Muscle of arm (tissue), 12 donors: ENCODE measurements around the gene COG1. TPM values are rescaled to one million over a fixed set of nuclear protein-coding genes. Genes with fewer than 3 reads are reported as not detected.

Source experiments
- DNase-seq: peaks from one replicate; pipeline ENCODE4 v3.0.0-alpha.2; 2013
- polyA plus RNA-seq, 12 donors: library from polyadenylated mRNA; unstranded; fragments of 120-200 nt; gene quantifications; one replicate each; pipeline ENCODE4 v1.2.1, GENCODE V29; 2013; ENCODE audit not compliant: insufficient read length in 12 of 12

The COG1 gene
- polyA plus RNA-seq, 12 donors: 22.4 to 54.9 (median 32.4) TPM; not detected in 1

DNA sequence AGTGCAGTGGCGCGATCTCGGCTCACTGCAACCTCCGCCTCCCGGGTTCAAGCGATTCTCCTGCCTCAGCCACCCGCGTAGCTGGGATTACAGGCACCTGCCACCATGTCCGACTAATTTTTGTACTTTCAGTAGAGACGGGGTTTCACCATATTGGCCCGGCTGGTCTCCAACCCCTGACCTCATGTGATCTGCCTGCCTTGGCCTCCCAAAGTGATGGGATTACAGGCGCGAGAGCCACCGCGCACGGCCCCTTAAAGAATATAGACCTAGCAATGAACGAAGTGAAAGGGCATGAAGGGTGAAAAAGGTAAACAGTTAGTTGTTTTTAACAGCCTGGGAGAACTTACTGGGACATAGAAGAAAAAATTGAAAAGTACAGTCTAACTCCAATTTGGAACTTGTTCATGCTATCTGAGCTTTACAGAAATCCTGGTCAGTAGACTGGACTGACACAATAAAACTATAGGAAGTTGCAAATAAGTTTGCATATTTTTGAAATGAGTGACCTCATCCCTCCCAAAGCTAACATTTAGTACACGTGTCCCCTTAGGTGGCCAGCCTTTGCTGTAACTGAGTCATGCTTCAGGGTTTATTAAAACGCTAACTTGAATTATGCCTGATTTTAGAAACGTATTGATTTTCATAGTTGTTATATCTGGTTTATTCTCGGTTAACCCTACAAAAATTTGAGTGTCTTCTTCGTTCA lies 1.8 kb downstream of the COG1 start:
- DNase-seq: no peak

DNA sequence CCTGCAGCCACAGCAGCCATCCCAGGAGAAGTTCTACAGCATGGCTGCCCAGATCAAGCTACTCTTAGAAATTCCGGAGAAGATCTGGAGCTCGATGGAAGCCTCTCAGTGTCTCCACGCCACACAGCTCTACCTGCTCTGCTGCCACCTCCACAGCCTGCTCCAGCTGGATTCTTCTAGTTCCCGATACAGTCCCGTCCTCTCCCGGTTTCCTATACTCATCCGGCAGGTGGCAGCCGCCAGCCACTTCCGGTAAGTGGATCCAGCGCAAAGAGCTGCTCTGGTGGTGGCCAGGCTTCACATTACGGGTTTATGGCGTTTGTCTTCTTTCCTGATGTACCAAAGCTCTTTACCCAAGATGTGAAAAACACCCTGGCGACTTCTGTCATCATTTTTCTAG lies 3.6 kb downstream of the COG1 start:
- no peak for DNase-seq

DNA sequence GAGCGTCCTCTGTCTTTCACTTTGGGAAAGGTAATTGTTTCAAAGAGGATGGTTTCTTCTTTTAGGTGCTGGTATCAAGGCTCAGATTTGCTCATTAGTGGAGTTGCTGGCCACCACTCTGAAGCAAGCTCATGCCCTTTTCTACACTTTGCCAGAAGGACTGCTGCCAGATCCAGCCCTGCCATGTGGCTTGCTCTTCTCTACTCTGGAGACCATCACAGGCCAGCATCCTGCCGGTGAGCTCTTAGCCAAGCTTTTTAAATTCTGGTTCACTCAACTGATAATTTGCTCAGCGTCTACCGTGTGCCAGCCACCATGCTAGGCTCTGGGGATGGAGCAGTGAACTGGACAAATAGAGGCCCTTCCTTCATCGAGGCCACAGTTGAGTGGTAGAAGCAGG lies 4.3 kb downstream of the COG1 start:
- no peak for DNase-seq

DNA sequence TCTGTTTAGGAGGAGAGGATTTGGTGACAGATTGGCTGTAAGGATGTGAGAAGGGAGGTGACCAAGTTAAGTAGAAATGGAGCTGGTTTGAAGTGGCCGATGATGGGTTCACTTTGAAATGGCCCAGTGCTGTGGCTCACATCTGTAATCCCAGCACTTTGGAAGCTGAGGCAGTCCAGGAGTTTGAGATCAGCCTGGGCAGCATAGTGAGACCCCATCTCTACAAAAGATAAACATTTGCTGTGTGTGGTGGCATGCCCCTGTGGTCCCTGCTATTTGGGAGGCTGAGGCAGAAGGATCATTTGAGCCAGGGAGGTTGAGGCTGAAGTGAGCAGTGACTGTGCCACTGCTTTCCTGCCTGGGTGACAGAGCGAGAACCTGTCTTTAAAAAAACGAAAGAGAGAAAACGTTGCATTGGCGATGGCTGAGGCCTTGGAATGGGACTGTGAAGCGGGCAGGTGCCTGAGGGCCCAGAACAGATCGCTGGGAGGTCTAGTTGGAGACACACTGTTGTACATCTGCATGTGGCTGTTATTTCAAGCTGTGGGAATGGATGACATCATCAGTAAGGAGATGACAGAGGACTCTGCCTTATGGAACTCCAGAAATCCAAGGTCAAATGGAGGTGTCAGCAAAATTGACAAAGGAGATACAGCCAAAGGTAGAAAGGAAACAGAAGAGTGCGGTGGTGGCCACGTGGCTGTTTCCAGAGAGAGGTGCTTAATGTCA lies 5.5 kb downstream of the COG1 start:
- no peak for DNase-seq

DNA sequence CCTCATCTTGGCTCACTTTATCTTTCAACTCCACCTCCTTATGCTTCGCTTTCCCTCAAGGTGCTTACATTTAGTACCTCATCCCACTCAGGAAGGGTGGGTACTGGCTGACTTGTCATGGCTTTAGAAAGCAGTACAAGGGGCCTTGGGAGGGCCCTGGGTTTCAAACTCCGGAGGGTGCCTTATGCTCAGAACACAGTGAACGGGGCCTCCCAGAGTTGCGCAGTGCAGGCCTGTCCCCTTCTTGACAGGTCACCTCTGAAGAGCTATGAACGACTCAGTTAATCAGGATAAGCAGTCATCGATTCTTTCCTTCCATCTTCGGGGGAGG lies 6.0 kb downstream of the COG1 start:
- no peak for DNase-seq

DNA sequence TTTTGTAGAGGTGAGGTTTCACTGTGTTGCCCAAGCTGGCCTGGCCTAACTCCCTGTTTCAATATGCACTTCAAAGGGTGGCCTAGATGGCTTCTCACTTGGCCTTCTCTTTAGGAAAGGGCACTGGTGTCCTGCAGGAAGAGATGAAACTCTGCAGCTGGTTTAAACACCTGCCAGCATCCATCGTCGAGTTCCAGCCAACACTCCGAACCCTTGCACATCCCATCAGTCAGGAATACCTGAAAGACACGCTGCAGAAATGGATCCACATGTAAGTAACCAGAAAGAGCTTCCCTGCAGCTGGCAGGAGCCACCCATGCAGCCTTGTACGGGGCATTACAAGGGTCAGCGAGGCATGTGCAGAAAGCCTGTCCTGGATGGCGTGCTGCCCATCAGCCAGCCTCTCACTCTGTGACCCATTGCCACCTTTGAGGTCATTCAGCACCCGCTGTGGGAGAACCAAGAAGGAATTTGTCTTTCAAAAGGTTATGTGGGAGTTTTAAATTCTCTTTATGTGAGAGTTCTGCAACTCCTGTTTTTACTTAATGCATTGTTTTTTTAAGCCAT lies 7.0 kb downstream of the COG1 start:
- DNase-seq: no peak

DNA sequence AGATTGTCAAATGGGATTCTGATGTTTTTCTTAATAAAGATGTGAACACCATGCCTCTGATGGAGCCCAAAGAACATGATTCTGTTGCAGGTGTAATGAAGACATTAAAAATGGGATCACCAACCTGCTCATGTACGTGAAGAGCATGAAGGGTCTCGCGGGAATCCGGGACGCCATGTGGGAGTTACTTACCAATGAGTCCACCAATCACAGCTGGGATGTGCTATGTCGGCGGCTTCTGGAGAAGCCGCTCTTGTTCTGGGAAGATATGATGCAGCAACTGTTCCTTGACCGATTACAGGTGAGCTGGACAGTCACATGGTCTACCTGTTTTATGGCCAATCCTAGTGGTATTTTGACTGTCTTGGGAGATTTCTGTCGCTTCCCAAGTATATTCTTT lies 7.6 kb downstream of the COG1 start:
- DNase-seq: no peak

DNA sequence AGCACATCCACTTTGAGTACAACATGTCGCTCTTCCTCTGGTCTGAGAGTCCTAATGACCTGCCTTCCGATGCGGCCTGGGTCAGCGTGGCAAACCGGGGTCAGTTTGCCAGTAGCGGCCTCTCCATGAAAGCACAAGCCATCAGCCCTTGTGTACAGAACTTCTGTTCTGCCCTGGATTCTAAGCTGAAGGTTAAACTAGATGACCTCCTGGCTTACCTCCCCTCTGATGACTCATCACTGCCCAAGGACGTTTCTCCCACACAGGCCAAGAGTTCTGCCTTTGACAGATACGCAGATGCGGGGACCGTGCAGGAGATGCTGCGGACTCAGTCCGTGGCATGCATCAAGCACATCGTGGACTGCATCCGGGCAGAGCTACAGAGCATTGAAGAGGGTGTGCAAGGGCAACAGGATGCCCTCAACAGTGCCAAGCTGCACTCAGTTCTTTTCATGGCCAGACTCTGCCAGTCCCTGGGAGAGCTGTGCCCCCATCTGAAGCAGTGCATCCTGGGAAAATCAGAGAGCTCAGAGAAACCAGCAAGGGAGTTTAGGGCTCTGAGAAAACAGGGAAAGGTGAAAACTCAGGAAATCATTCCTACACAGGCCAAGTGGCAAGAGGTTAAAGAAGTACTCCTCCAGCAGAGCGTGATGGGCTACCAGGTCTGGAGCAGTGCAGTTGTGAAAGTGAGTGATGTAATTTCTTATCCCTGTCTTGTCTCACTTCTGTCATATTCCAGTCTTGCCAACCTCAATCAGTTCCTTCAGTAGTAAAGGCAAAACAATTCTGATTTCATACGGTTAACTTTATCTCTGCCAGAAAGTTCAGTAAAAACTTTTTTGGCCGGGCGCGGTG lies 8.6 kb downstream of the COG1 start:
- no peak for DNase-seq

DNA sequence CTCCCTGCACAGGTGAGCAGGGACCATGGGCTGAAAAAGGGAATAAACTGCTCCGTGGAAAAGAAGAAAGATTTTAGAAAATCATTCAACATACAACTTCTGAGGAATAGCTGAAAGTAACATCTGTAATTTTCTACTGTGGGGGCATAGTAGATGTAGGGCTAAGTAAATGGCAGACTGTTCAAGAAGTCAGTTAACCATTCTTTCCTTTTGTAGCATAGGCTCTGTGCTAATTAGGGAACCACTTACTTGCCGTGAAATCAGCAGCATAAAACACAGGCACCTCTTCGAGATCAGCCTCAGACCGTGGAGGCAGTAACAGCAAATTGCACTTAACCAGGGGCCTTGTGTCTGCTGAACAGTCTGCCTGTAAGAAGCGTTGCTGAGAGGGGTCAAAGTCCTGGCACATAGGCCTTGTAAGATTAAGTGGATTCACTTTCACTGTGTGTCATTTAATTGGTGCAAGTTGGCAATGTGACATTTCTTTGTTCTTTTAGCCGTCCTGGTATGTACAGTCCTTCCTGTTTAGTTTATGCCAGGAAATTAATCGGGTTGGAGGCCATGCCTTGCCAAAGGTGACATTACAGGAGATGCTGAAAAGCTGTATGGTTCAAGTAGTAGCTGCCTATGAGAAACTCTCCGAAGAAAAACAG lies 10.4 kb downstream of the COG1 start:
- DNase-seq: no peak

DNA sequence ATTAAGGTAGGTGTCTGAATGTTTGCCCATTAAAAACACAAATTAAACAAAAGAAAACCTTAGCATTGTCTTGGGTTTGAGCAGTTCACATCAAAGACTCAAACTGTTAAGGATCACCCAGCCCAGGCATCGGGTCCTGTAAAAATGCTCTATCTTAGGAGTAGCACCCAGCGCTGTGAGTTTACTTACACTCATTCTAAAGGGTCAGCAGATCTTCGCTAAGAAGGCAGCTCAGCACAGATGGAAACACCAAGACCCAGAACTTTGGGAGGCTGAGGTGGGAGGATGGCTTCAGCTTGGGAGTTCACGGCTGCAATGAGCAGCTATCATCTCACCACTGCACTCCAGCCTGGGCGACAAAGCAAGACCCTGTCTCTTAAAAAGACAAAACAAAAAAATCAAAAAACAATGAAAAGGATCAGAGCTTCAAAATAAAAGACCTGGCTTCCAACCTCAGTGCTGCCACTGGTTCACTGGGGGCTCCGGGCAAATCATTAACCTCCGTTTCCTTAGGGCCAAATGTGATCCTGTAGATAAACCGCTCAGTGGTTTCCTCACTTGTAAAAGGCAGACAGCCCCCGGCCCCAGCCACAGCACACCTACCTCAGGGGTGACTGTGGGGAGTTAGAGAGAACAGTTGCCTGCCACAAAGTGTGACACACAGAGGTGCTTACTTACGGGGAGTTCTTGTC lies 11.1 kb downstream of the COG1 start:
- DNase-seq: no peak

DNA sequence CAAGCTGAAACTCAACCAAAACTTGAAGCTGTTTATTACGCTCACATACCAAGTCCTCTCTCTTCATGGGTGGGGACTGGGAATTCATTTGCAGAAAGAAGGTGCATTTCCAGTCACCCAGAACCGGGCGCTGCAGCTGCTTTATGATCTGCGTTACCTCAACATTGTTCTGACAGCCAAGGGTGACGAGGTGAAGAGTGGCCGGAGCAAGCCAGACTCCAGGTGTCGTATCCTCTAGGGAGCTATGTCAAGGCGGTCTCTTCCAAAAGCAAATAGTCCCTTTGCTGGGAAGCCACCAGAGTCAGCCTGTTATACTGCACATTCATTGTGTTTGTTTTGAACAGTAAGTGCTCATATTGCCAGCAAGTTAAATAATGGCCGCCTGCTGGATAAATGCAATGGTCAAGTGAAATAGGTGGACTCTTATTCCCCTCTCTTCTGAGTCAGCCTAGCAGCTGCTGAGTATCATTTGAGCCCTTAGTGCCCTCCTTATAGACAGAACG lies 12.7 kb downstream of the COG1 start:
- DNase-seq: no peak

DNA sequence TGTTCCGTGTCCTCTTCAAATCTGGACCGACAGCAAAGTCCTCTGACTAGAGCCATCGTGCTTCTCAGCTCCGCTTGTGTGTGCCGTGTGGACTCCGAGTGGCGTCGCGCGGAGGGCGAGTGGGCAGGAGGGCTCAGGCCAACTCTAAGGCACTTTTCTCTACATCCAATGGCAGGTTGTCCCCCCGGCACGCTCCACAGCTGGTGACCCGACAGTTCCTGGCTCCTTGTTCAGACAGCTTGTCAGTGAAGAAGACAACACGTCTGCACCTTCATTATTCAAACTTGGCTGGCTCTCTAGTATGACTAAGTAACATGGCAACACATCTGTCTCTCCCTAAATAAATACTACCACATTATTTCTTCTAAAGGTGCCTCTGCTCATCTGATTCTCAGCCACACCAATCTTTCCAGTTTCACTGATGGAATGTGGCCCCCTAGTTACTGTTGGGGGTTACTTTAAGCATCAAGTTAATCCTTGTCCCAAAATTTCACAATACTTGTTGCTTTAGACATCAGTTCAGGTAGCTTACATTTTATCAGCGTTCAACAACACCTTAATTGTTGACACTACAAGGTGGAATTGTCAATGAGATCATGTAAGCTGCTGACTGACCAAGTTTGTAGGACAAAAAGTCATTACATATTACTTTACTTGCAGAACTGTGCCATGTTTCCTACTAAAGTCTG lies 15.4 kb downstream of the COG1 start:
- no peak for DNase-seq

DNA sequence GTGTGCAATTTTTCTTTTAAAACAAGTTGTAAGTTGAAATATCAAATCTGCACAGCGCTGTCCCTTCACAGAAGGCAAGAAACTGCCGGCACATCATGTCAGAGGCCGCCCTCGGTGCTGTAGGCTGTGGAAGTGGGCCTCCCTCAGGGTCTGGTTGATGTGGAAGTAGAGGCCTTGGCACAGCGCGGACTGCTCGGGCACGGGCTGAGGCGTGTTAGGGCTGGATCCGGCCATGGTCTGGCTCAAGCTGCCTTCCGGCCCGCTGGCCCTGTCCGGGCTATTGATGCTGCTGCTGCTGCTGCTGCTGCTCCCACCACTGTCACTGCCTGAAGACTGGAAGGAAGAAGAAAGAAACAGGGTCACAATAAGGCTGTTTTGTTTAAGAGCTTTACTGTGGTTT lies 16.6 kb downstream of the COG1 start:
- no peak for DNase-seq

DNA sequence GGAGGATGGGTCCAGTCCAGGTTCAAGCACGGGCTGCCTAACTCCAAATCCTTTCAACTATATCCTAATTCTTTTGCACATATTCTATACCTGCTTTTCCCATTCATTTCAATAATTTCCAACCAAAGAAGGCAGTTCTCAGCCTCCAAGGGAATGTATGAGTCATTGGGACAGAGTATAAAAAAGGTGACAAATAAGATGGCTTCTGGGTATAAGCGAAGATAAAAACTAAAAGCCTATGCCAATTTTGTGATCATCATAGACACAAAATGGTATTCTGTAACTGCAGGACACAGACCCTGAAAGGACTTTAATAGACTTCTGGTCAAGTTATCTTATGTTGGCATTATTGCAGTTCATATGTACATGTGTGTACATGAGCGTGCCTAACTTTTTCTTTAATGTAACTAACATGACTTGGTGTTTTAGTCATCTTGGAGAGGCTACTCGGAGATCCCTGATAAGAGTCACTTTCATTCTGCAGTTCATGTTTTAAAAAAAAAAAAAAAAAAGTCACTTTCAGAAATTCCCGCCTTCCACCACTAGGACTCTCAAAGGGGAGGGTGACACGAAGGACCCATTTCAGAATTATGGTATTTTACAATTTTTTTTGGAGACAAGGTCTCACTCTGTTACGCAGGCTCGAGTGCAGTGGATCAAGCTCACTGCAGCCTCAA lies 17.3 kb downstream of the COG1 start:
- no peak for DNase-seq

DNA sequence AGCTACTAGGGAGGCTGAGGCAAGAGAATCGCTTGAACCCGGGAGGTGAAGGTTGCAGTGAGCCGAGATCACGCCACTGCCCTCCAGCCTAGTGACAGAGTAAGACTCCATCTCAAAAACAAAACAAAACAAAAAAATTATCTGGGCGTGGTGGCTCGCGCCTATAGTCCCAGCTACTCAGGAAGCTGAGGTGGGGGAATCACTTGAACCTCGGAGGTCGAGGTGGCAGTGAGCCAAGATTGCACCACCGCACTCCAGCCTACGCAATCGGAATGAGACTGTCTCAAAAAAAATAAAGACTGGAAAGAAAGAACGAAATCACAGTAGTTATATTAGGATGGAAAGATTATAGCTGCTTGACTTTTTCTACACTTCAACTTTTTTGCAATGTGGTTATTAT lies 18.9 kb downstream of the COG1 start:
- DNase-seq: no peak

DNA sequence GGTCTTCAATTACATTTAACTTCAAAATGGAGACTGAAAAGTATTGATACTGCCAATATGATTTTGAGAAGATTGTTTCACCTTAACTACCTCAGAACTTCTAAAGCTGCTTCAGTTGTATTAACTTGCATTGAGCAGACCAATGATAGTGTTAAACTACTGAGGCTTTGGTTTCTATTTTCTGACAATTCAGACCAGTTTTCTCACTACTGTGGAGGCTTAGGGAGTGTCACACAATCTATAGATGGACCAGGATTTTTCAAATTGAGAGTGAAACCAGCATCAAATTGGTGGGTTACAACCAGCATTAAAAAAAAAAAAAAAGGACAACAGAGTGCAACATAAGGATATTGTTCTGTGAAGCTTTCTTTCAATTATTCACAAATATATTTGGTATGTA lies 21.2 kb downstream of the COG1 start:
- DNase-seq: no peak

DNA sequence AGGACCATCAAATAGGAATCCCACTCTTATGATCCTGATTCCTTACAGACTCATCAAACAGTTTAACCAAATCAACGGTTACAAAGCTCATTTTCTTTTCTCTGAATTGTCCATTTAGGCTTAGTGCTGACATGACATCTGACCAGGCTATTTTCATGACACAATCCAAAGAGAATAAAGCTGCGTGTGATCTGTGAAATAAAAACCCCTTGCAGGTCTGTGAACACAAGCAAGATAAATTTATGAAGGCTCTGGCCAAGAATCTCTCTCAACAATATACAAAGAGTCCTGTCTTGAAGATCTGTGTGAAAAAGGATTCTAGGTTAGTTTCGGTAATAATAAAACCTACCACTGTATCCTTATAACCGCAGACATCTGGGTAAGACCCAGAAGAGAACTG lies 22.0 kb downstream of the COG1 start:
- DNase-seq: no peak

DNA sequence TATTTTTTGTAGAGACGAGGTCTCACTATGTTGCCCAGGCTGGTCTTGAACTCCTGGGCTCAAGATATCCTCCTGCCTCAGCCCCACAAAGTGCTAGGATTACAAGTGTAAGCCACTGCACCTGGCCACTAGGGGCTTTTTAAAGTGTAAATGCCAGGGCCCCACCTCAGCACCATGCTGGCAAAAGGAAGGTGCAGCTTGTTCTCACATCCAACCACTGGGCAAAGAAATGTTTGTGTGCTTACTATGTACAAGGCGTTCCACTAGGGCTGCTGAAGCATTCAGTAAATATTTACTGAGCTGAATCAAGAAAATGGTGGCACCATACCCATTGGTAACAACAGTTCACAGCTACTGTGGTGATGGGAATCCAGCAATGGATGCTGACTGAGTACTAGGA lies 22.6 kb downstream of the COG1 start:
- DNase-seq: no peak

DNA sequence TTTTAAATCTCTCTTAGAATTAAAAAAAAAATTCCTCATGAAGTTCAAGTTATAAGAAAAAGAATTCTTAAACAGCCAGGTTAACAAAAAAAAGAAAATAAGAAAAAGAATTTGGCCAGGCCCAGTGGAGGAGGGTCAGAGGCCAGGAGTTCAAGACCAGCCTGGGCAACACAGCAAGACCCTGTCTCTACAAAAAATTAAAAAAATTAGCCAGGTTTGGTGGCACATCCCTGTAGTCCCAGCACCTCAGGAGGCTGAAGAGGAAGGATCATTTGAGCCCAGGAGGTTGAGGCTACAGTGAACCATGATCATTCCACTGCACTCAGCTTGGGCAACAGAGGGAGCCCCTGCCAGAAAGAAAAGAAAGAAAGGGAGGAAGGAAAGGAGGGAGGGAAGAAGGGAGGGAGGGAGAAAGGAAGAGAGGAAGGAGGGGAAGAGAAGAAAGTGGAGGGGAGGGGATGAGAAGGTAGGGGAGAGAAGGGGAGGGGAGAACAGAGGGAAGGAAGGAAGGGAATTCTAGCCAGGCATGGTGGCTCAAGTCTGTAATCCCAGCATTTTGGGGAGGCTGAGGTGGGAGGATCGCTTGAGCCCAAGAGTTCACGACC lies 30.9 kb downstream of the COG1 start:
- DNase-seq: no peak

DNA sequence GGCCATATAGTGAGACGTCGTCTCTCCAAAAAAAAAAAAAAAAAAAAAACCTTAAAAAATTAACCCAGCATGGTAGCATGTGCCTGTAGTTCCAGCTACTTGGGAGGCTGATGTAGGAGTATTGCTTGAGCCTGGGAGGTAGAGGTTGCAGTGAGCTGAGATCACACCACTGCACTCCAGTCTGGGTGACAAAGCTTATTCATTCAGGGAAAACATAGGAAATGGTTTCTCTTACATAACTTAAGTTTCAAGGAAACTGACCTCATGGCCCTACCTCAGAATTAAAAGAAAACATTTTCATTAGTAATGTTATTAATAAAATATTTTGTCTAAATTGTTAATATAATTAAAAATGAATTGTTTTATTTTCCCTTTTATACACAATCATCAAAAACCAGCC lies 31.4 kb downstream of the COG1 start:
- DNase-seq: no peak
